Neural cell (in vitro differentiated cells): ENCODE results near the gene CCSER2. TPM values are rescaled to one million over a fixed set of nuclear protein-coding genes. Genes with fewer than 3 reads are reported as not detected.

ENCODE experiments used
- H2AFZ ChIP-seq: fragments of 200-600, 300-800 bp; sonication (generic), shearing (Covaris generic); 2 replicates; pipeline ENCODE4 v1.6.0; 2014; ENCODE audit warnings: low read depth, mild to moderate bottlenecking, antibody characterized with exemption, low read length, moderate library complexity
- H3F3A ChIP-seq: fragments of 200-600 bp; shearing (Covaris generic); 2 replicates; pipeline ENCODE4 v1.6.1; 2016; ENCODE audit warnings: mild to moderate bottlenecking, moderate library complexity, mixed read lengths, antibody characterized with exemption, low read length; ENCODE audit not compliant: insufficient read depth, poor library complexity, severe bottlenecking
- H3K27ac ChIP-seq: fragments of 200-600, 300-800 bp; sonication (generic), shearing (Covaris generic); 2 replicates; pipeline ENCODE4 v1.5.1; 2014; ENCODE audit warnings: mild to moderate bottlenecking, low read length, moderate library complexity
- H3K27me3 ChIP-seq: fragments of 300-800, 200-600 bp; sonication (generic), shearing (Covaris generic); 2 replicates; pipeline ENCODE4 v1.6.0; 2014; ENCODE audit warnings: mild to moderate bottlenecking, low read depth, low read length, moderate library complexity; ENCODE audit not compliant: insufficient read depth
- H3K36me3 ChIP-seq: fragments of 300-800, 200-600 bp; sonication (generic), shearing (Covaris generic); 2 replicates; pipeline ENCODE4 v1.5.1; 2014; ENCODE audit warnings: mild to moderate bottlenecking, antibody characterized with exemption, low read length, moderate library complexity; ENCODE audit not compliant: insufficient read depth
- H3K4me2 ChIP-seq: fragments of 300-800, 200-600 bp; sonication (generic), shearing (Covaris generic); 2 replicates; pipeline ENCODE4 v1.6.0; 2014; ENCODE audit warnings: mild to moderate bottlenecking, low read length
- H3K4me3 ChIP-seq: fragments of 300-800, 200-600 bp; sonication (generic), shearing (Covaris generic); 2 replicates; pipeline ENCODE4 v1.5.1; 2014; ENCODE audit warnings: mild to moderate bottlenecking, low read length, moderate library complexity
- H3K79me2 ChIP-seq: fragments of 200-600 bp; shearing (Covaris generic); replicated peaks from 2 replicates; pipeline ENCODE4 v1.6.0; 2014; ENCODE audit warnings: mild to moderate bottlenecking, low read length, moderate library complexity; ENCODE audit not compliant: insufficient read depth
- H3K9ac ChIP-seq: fragments of 300-800, 200-600 bp; sonication (generic), shearing (Covaris generic); 2 replicates; pipeline ENCODE4 v1.6.1; 2016; ENCODE audit warnings: mild to moderate bottlenecking, low read length, mixed read lengths
- H3K9me2 ChIP-seq: fragments of 200-600 bp; shearing (Covaris generic); 2 replicates; pipeline ENCODE4 v1.6.1; 2016; ENCODE audit warnings: mild to moderate bottlenecking, low read length, mixed read lengths; ENCODE audit not compliant: insufficient read depth
- H3K9me3 ChIP-seq: fragments of 200-600, 300-800 bp; sonication (generic), shearing (Covaris generic); 2 replicates; pipeline ENCODE4 v1.6.1; 2016; ENCODE audit warnings: mild to moderate bottlenecking, mixed run types, low read length, moderate library complexity, mixed read lengths
- H4K20me1 ChIP-seq: fragments of 200-600 bp; shearing (Covaris generic); 2 replicates; pipeline ENCODE4 v1.6.1; 2016; ENCODE audit warnings: mild to moderate bottlenecking, mixed run types; ENCODE audit not compliant: insufficient read depth
- EP300 ChIP-seq: fragments of 450-650 bp; conservative IDR thresholded peaks from 2 replicates; pipeline ENCODE4 v1.6.1; 2014; ENCODE audit warnings: antibody characterized with exemption, mild to moderate bottlenecking, moderate library complexity; ENCODE audit not compliant: poor library complexity, severe bottlenecking
- EZH2 ChIP-seq: fragments of 200-600, 300-800 bp; shearing (Covaris generic), sonication (generic); IDR thresholded peaks from 2 replicates; pipeline ENCODE4 v1.6.1; 2014; ENCODE audit warnings: antibody characterized with exemption, low read length, borderline replicate concordance, mild to moderate bottlenecking; ENCODE audit not compliant: insufficient read depth, poor library complexity, severe bottlenecking
- MXI1 ChIP-seq: fragments of 450-650 bp; conservative IDR thresholded peaks from 2 replicates; pipeline ENCODE4 v1.6.1; 2014; ENCODE audit warnings: antibody characterized with exemption, mild to moderate bottlenecking; ENCODE audit not compliant: poor library complexity, severe bottlenecking
- POLR2AphosphoS5 ChIP-seq: IDR thresholded peaks from 2 replicates; pipeline ENCODE4 v1.6.1; 2012
- RAD21 ChIP-seq: fragments of 450-650 bp; conservative IDR thresholded peaks from 2 replicates; pipeline ENCODE4 v1.6.1; 2014; ENCODE audit warnings: antibody characterized with exemption, mild to moderate bottlenecking, moderate library complexity
- SMC3 ChIP-seq: fragments of 450-650 bp; conservative IDR thresholded peaks from 2 replicates; pipeline ENCODE4 v1.6.1; 2014; ENCODE audit warnings: antibody characterized with exemption, mild to moderate bottlenecking, moderate library complexity; ENCODE audit not compliant: poor library complexity
- TAF1 ChIP-seq: IDR thresholded peaks from 2 replicates; pipeline ENCODE4 v1.6.1; 2012; ENCODE audit warnings: low read depth
- polyA plus RNA-seq: library from polyadenylated mRNA; depleted of rRNA; stranded (reverse); fragments of >200 nt; gene quantifications from 2 replicates; pipeline ENCODE4 v1.2.3, GENCODE V29; 2014
- TF ChIP-seq, protein P1 (sequence below): fragments of 450-650 bp; IDR thresholded peaks from 2 replicates; pipeline ENCODE4 v1.5.1; 2014; ENCODE audit warnings: antibody characterized with exemption, mild to moderate bottlenecking, moderate library complexity; ENCODE audit not compliant: poor library complexity, severe bottlenecking
- TF ChIP-seq, protein P2 (sequence below): IDR thresholded peaks from 2 replicates; pipeline ENCODE4 v1.6.1; 2012; ENCODE audit warnings: borderline replicate concordance

CCSER2 gene
- polyA plus RNA-seq, 1 donor from 2014 or later, result 38.3 TPM

DNA sequence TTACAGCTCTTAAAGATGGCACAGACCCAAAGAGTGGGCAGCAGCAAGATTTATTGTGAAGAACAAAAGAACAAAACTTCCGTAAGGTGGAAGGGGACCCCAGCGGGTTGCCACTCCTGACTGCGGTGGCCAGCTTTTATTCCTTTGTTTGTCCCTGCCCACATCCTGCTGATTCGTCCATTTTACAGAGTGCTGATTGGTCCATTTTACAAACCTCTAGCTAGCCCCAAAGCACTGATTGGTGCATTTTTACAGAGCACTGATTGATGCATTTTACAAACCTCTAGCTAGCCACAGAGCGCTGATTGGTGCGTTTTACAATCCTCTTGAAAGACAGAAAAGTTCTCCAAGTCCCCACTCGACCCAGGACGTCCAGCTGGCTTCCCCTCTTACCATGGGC, 16.8 kb upstream of the CCSER2 start:
- no peak overlapping the region for H3K9ac ChIP-seq
- no peaks in the 10 kb centered on the region for H4K20me1 ChIP-seq
- no peaks in the 10 kb centered on the region for H3K9me2 ChIP-seq
- no peaks in the 10 kb centered on the region for H3F3A ChIP-seq
- no peak overlapping the region for H3K4me3 ChIP-seq
- no peaks in the 10 kb centered on the region for H3K36me3 ChIP-seq
- no peaks in the 10 kb centered on the region for H3K9me3 ChIP-seq
- H3K27me3 ChIP-seq, result no peaks in the 10 kb centered on the region
- H3K79me2 ChIP-seq, result no peaks in the 10 kb centered on the region
- H3K27ac ChIP-seq, result no peak overlapping the region
- TF ChIP-seq, protein P1, sequence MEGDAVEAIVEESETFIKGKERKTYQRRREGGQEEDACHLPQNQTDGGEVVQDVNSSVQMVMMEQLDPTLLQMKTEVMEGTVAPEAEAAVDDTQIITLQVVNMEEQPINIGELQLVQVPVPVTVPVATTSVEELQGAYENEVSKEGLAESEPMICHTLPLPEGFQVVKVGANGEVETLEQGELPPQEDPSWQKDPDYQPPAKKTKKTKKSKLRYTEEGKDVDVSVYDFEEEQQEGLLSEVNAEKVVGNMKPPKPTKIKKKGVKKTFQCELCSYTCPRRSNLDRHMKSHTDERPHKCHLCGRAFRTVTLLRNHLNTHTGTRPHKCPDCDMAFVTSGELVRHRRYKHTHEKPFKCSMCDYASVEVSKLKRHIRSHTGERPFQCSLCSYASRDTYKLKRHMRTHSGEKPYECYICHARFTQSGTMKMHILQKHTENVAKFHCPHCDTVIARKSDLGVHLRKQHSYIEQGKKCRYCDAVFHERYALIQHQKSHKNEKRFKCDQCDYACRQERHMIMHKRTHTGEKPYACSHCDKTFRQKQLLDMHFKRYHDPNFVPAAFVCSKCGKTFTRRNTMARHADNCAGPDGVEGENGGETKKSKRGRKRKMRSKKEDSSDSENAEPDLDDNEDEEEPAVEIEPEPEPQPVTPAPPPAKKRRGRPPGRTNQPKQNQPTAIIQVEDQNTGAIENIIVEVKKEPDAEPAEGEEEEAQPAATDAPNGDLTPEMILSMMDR, result no peak
- TF ChIP-seq TAF1 (no peak), RAD21 (no peak), MXI1 (no peak), EP300 (no peak), POLR2AphosphoS5 (no peak), EZH2 (no peak), SMC3 (no peak)
- TF ChIP-seq, protein P2, sequence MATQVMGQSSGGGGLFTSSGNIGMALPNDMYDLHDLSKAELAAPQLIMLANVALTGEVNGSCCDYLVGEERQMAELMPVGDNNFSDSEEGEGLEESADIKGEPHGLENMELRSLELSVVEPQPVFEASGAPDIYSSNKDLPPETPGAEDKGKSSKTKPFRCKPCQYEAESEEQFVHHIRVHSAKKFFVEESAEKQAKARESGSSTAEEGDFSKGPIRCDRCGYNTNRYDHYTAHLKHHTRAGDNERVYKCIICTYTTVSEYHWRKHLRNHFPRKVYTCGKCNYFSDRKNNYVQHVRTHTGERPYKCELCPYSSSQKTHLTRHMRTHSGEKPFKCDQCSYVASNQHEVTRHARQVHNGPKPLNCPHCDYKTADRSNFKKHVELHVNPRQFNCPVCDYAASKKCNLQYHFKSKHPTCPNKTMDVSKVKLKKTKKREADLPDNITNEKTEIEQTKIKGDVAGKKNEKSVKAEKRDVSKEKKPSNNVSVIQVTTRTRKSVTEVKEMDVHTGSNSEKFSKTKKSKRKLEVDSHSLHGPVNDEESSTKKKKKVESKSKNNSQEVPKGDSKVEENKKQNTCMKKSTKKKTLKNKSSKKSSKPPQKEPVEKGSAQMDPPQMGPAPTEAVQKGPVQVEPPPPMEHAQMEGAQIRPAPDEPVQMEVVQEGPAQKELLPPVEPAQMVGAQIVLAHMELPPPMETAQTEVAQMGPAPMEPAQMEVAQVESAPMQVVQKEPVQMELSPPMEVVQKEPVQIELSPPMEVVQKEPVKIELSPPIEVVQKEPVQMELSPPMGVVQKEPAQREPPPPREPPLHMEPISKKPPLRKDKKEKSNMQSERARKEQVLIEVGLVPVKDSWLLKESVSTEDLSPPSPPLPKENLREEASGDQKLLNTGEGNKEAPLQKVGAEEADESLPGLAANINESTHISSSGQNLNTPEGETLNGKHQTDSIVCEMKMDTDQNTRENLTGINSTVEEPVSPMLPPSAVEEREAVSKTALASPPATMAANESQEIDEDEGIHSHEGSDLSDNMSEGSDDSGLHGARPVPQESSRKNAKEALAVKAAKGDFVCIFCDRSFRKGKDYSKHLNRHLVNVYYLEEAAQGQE, result no peak
- no peak overlapping the region for H2AFZ ChIP-seq
- no peak overlapping the region for H3K4me2 ChIP-seq

DNA sequence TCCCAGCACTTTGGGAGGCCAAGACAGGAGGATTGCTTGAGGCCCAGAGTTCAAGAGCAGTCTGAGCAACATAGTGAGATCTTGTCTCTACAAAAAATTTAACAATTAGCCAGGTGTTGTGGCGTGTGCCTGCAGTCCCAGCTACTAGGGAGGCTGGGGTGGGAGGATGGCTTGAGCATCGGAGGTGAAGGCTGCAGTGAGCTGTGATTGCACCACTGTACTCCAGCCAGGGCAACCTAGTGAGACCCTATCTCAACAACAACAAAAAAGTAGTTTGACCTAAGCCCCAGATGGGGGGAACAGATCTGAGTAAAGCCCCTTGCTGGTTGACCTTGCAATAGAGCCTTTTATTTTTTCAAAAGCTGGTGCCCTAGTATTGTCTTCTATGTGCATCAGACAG, 15.6 kb upstream of the CCSER2 start:
- H3F3A ChIP-seq, result no peaks in the 10 kb centered on the region
- no peaks in the 10 kb centered on the region for H3K79me2 ChIP-seq
- H4K20me1 ChIP-seq, result no peaks in the 10 kb centered on the region
- no peak overlapping the region for H3K4me3 ChIP-seq
- TF ChIP-seq EZH2 (no peak), RAD21 (no peak), EP300 (no peak), TAF1 (no peak), MXI1 (no peak)
- TF ChIP-seq, protein P1, result no peak
- H3K9me2 ChIP-seq, result no peaks in the 10 kb centered on the region
- no peaks in the 10 kb centered on the region for H3K27me3 ChIP-seq
- H3K27ac ChIP-seq, result no peak overlapping the region
- no peak overlapping the region for H3K4me2 ChIP-seq
- H3K9me3 ChIP-seq, result no peaks in the 10 kb centered on the region
- H3K9ac ChIP-seq, result no peak overlapping the region
- H2AFZ ChIP-seq, result no peak overlapping the region
- no peaks in the 10 kb centered on the region for H3K36me3 ChIP-seq
